ENCODE data around the gene MPRIP. TPM values are rescaled to one million over a fixed set of nuclear protein-coding genes. Genes with fewer than 3 reads are reported as not detected.

MPRIP gene
- total RNA-seq, 1 experiment from 2014 or later = 132 TPM

DNA sequence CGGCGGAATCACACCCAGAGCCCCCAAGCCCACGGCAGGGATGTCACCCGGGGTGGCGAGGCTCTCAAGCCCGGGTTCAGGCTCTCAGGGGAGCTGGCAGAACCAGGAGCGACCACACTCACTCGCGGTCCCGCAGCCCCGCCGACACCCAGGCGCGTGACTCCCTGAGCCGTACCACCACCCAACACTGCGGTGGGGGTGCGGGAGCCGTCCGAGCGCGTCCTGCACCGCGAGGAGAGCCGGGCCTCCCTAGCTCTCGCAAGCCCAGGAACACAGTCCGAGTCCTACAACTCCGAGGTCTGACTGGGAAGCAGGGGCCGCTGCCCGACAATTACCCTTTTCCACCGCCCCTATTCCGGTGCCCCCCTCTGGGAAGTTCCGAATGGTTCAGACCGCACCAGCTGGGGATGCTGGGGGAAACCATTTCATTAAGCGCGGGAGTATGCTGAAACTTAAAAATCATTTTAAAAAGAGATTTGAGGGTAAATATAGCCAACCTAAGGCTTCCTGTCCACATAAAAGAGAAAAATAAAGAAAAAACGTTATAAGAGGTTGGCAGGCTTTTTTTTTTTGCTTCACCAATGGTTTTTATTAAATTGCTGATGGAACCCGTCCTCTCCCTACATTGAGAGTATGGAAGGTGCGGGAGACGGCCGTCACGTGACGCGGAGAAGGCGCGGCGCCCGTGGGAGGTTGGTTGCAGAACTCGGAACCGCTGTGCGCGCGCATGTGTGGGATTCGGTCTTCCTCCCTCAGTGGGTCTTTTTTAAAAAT, 195.0 kb downstream of the MPRIP start, which contains the start of gene FLCN:
Gene FLCN, minus strand, starts transcription at position 143 of the 774 bp plus-strand sequence. CDS start 9,031 bp downstream, outside the sequence.
- H3K23me2 ChIP-seq (ENCODE audit: insufficient read length, low read depth, low read length, poor library complexity, severe bottlenecking) = peaks cover 5% of the 10 kb centered on the region
- H3T11ph ChIP-seq (ENCODE audit: low read length) = no peak within 1 kb of the TSS
- no peaks in the 10 kb centered on the region for H3K27me3 Mint-ChIP-seq (ENCODE audit: low read depth)
- H3K9me3 Mint-ChIP-seq = no peaks in the 10 kb centered on the region
- H3K27ac ChIP-seq (ENCODE audit: insufficient read length, low read depth, low read length) = no peak within 1 kb of the TSS
- peak within 1 kb of the TSS; percentile 92 for H3K4me2 ChIP-seq (ENCODE audit: insufficient read depth, insufficient read length, low read length)
- peak within 1 kb of the TSS; percentile 97 to 99 for H3K4me3 Mint-ChIP-seq
- peak within 1 kb of the TSS; percentile 99 to 100 (median 99) for H3K27ac Mint-ChIP-seq
- no peak within 1 kb of the TSS for H4K91ac ChIP-seq (ENCODE audit: insufficient read length, low read depth, low read length)
- no peak within 1 kb of the TSS for H4K5ac ChIP-seq (ENCODE audit: insufficient read length, low read depth, low read length)
- no peak within 1 kb of the TSS for H3K23ac ChIP-seq (ENCODE audit: insufficient read length, low read depth, low read length)
- TF ChIP-seq, protein P1, sequence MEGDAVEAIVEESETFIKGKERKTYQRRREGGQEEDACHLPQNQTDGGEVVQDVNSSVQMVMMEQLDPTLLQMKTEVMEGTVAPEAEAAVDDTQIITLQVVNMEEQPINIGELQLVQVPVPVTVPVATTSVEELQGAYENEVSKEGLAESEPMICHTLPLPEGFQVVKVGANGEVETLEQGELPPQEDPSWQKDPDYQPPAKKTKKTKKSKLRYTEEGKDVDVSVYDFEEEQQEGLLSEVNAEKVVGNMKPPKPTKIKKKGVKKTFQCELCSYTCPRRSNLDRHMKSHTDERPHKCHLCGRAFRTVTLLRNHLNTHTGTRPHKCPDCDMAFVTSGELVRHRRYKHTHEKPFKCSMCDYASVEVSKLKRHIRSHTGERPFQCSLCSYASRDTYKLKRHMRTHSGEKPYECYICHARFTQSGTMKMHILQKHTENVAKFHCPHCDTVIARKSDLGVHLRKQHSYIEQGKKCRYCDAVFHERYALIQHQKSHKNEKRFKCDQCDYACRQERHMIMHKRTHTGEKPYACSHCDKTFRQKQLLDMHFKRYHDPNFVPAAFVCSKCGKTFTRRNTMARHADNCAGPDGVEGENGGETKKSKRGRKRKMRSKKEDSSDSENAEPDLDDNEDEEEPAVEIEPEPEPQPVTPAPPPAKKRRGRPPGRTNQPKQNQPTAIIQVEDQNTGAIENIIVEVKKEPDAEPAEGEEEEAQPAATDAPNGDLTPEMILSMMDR (conservative IDR thresholded peaks at IDR 0.05) = no peak
- peak; percentile 83 for DNase-seq
- peaks cover 21% of the 10 kb centered on the region in 2 experiments for H3K4me1 Mint-ChIP-seq
- H3K79me2 ChIP-seq (ENCODE audit: insufficient read depth, low read length) = peaks cover 9% of the 10 kb centered on the region; the same call in 1 of the 2 replicates
- H2BK20ac ChIP-seq (ENCODE audit: low read depth, low read length, poor library complexity, severe bottlenecking) = no peak within 1 kb of the TSS
- H2AK5ac ChIP-seq (ENCODE audit: insufficient read length, low read length) = no peak within 1 kb of the TSS
- no peaks in the 10 kb centered on the region for H4K20me1 ChIP-seq (ENCODE audit: control insufficient read depth, insufficient read depth, insufficient read length)
- H3K36me3 Mint-ChIP-seq (ENCODE audit: insufficient read depth in 1 of 3, low read depth in 3 of 3) = peaks cover 5 to 13% (median 6%) of the 10 kb centered on the region in 3 experiments; a peak in 5 of 7 replicates
- peaks cover 11% of the 10 kb centered on the region for H3K4me1 ChIP-seq (ENCODE audit: insufficient read depth, low read length)
- peak within 1 kb of the TSS; percentile 99 for H3K18ac ChIP-seq (ENCODE audit: insufficient read length, low read depth, low read length)
- H3K4ac ChIP-seq (ENCODE audit: low read depth, low read length) = no peak within 1 kb of the TSS
- H3K14ac ChIP-seq (ENCODE audit: insufficient read depth, low read length) = peak within 1 kb of the TSS; percentile 99
- H3K9ac ChIP-seq (ENCODE audit: extremely low read depth, insufficient read length, low read length) = peak within 1 kb of the TSS; percentile 94
- H2BK5ac ChIP-seq (ENCODE audit: insufficient read length, low read length) = peak within 1 kb of the TSS; percentile 76
- H2BK15ac ChIP-seq (ENCODE audit: low read depth, low read length) = no peak within 1 kb of the TSS
- H3K9me3 ChIP-seq (ENCODE audit: control insufficient read depth, low read depth, low read length) = no peaks in the 10 kb centered on the region
- no CpG with 5 or more reads among the region's 53 CpGs for WGBS (ENCODE audit: extremely low coverage, insufficient read length, low lambda C conversion rate)
- H2BK120ac ChIP-seq (ENCODE audit: low read depth, low read length, poor library complexity, severe bottlenecking) = peak within 1 kb of the TSS; percentile 71
- peaks cover 3% of the 10 kb centered on the region for H3K79me1 ChIP-seq (ENCODE audit: insufficient read depth, low read depth, low read length, poor library complexity, severe bottlenecking)
- no peak within 1 kb of the TSS for H3K56ac ChIP-seq (ENCODE audit: insufficient read length, low read depth, low read length)
- no peak within 1 kb of the TSS for H4K8ac ChIP-seq (replicated peaks; ENCODE audit: insufficient read length, low read depth, low read length)
- H3K27me3 ChIP-seq (ENCODE audit: insufficient read depth, low read length) = no peaks in the 10 kb centered on the region
- H2AFZ ChIP-seq (ENCODE audit: low read length) = no peak within 1 kb of the TSS
- peak within 1 kb of the TSS; percentile 99 for H2BK12ac ChIP-seq (ENCODE audit: insufficient read length, low read depth, low read length)

All from H9 (cell line).